GM08714 (cell line): ENCODE data around the gene ITPRID2.
"Not testable (repeated sequence)": the region's sequence is repeated elsewhere in the genome, so short reads cannot be mapped to it uniquely, and the experiment has no call there.

ENCODE experiments used
- H3K4me3 ChIP-seq: fragments of 200-500 bp; sonication (Bioruptor generic); 2 replicates; pipeline ENCODE4 v1.5.1; 2014; ENCODE audit warnings: mild to moderate bottlenecking, low read length, inconsistent platforms
- ZNF274 ChIP-seq: IDR thresholded peaks from 2 replicates; pipeline ENCODE4 v1.6.1; 2012; ENCODE audit warnings: mild to moderate bottlenecking, low read depth, low read length

The ITPRID2 gene

DNA sequence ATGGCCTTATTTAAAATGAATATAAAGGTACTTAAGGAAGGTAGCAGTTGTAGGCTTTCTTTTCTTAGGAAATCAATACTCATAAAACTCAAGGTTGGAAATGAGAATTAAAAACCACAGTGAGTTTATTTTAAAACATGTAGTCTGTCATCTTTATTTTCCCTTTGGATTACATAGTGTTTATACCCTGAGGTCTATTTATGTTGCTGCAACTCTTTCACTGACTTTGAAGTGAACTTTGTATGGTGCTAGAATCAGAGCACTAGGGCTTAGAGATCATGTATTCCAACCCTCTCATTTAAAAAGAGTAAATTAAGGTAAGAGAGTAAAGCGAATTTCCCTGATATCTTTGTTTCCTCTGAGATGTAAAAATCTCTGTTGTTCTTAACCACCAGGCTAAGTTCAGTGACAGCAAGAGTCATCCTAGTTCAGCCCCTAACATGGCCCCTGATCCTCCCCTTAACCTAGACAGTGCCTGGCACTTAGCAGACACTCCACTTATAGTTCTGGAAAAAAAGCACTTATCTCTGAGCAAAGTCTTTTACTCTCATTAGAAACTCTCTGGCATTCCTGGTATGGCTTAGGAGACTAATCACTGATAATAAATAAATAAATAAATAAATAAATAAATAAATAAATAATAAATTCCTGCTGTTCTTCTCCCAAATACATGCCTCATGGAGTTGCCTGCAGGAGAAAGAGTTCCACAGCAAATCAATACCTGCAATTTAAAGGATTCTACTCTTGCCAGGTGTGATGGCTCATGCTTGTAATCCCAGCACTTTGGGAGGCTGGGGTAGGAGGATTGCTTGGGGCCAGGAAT lies 61.1 kb downstream of the ITPRID2 start:
- TF ChIP-seq ZNF274: no peak

DNA sequence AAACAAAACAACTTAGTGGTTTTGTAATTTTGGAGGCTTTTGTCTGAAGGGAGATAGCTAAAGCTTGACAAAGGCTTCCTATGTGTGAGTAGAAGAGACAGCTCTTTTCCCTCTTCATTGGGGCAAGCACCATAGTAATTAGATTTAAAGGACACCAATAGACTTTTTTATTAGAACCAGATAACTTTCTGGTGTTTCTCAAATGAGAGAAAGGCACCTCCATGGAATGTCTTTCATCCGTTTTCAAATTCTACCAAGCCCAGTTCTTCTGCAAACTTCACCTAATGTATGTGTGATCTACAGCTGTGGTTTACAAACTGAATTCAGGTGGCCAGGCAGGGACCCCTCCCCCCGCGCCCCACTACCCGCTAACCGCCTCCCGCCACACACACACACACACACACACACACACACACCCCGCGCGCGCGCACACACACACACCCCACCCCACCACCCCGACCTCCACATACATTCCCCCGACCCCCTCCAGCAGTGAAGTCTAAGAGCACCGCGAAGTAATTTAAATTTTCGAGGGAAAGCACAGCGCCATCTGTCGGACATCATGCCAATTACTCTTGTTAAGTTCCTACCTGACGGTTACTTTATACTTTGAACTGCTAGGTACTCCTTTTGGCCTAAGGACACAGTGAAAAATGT lies 62.5 kb downstream of the ITPRID2 start:
- TF ChIP-seq ZNF274: no peak
- peak overlapping the region; percentile 40; the same call in 1 of the 2 replicates for H3K4me3 ChIP-seq

More for the DNA sequence above, 61.1 kb downstream of the ITPRID2 start:
- no peak overlapping the region for H3K4me3 ChIP-seq

DNA sequence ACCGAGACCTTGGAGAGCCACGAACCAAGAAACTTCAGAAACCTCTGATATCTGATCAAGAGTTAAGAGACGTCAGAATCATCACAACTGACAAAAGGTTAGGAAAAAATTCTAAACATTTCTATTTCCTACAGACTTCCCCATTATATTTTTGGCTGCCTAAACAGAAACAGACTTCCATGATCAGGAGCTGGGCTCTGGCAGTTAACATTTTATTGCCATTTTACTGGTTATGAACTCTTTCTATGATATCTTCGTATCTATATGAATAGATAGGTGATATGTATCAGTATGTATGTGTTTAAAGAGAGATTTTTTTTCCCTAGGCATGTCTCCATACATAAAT lies 63.0 kb downstream of the ITPRID2 start:
- peak overlapping the region; percentile 40; the same call in 1 of the 2 replicates for H3K4me3 ChIP-seq
- TF ChIP-seq ZNF274: no peak

DNA sequence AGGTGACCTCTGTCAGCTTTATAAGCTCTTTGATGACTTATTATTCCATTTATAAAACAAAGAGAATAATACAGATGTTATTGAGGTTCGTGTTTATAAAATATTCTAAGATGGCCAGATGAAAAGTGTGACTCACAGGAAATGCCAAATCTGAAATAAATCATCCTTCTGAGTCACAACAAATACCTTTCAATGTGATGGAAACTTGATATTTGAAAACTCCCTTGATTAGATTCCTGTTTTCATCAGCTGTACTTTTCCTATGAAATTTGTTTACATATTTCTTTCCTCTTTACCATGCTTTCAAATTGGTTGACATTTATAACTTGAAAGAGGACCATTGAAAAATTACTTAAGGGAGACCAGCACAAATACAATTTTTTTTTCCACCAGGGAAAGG lies 63.5 kb downstream of the ITPRID2 start:
- TF ChIP-seq ZNF274: no peak
- no peak overlapping the region for H3K4me3 ChIP-seq

DNA sequence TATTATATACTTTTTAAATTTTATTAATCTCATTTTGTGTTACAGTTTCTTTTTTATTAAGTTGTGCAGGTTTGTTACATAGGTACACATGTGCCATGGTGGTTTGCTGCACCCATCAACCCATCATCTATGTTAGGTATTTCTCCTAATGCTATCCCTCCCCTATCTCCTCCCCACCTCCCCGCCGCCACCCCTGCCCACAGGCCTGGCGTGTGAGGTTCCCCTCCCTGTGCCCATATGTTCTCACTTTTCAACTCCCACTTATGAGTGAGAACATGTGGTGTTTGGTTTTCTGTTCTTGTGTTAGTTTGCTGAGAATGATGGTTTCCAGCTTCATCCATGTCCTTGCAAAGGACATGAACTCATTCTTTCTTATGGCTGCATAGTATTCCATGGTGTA lies 64.3 kb downstream of the ITPRID2 start:
- H3K4me3 ChIP-seq: not testable (repeated sequence)

DNA sequence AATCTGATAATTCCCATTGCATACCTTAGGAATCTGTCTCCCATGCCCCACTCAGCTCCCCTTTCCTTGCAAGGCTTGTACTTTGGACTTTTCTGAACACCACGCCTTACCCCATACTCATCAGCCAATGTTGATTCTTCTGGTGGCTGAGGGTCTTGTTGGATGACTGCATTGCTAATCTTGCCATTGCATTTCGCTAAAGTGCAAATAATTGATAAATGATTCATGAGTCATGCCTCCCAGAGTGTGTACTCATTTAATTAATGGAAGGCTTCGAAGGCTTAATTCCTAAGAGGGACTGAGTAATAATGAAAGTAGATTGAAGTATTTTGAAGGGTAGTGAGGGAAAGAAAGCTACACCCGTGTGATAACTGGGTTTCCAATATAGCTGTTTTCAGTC lies 66.1 kb downstream of the ITPRID2 start:
- TF ChIP-seq ZNF274: no peak
- H3K4me3 ChIP-seq: no peak overlapping the region

- no peak overlapping the region for H3K4me3 ChIP-seq
- no peak for TF ChIP-seq ZNF274
Measured at GRCh38 chr2:181958726-181959125, 67.2 kb downstream of the ITPRID2 start.

DNA sequence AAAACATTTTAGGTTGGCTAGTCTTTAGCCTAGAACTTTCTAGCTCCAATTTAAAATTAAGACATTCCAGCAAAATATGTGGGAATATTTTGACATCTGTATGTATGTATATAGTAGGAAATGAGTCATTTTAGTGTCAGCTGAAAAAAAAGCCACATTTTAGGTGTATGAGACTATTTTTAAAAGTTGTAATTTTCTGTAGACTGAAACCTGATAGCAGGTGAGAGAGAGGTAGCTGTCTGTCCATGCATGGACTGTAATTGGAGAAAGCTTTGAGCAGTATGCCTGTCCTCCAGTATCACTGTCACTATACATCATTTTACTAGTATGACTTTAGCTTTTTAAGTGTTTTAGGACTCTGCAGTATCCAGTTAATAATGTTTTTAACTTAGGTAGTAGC lies 68.0 kb downstream of the ITPRID2 start:
- no peak for TF ChIP-seq ZNF274
- H3K4me3 ChIP-seq: no peak overlapping the region

DNA sequence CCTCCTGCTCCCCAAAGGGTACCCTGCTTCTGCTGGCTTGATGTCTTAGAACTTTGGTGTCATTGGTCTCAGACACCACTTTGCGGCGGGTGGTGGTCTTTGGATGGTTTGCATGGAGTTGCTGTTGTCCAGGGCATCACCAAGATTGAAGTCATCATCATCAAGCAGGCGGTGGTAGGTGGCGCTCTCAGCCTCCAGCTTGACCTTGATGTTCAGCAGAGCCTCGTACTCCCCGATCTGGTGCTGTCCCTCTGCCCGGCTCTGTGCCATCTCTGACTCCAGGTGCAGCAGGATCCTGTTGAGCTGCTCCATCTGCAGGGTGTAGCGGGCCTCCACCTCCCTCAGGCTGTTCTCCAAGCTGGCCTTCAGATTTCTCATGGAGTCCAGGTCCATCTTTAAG lies 69.6 kb downstream of the ITPRID2 start:
- not testable (repeated sequence) for H3K4me3 ChIP-seq

GRCh38 chr2:181962142-181962541 lies 70.6 kb downstream of the ITPRID2 start:
- H3K4me3 ChIP-seq: no peak overlapping the region
- no peak for TF ChIP-seq ZNF274

- no peak overlapping the region for H3K4me3 ChIP-seq
- no peak for TF ChIP-seq ZNF274
Measured at GRCh38 chr2:181970160-181970794, 78.7 kb downstream of the ITPRID2 start.

DNA sequence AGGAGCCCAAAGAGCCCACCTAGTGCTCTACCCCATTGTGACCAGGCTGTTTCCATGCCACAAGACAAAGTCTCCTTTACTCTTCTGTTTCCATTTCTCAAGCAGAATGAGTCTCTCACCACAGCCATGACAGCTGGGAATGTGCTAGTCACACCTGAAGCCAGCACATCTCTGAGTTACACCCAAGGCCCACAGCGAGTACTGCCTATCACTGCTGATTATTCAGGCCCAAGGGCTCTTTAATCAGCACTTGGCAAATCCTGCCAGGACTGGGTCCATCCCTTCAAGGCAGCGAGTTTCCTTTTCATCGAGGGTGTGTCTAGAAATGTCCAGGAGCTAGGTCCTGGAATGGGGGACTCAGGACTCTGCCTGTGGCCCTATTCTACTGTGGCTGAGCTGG lies 79.5 kb downstream of the ITPRID2 start:
- H3K4me3 ChIP-seq: no peak overlapping the region
- TF ChIP-seq ZNF274: no peak

DNA sequence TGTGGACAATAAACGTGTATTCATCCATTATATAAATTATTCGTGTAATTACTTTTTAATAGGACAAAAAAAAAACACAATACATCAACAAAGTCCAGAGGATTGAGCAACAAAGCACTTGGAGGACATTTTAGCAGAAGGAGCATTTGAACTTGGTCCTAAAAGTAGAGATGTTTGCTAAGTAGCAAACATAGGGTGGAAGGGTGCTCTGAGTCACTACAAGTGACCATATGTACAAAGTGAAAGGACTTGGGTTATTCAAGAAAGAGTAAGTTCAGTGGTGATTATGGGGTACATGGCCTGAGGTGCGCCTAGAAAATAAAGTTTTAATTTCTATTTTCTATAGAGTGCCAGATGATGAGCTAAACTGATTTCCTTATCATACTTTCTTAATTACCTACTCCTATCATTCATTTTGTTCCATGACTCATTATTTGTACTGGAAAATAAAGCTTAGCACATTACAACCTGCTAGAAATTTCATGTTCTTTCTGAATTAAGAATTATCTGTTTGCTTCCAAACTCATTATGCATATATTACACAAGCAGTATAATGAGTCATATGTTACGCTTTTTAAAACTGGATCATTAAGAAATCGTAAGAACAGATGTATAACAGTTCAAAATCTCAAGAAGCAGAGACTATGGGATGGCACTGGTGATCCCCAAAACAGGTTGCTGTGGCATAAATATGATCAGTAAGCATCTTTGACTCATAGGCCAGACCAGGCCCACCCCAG lies 81.1 kb downstream of the ITPRID2 start:
- no peak overlapping the region for H3K4me3 ChIP-seq
- no peak for TF ChIP-seq ZNF274

DNA sequence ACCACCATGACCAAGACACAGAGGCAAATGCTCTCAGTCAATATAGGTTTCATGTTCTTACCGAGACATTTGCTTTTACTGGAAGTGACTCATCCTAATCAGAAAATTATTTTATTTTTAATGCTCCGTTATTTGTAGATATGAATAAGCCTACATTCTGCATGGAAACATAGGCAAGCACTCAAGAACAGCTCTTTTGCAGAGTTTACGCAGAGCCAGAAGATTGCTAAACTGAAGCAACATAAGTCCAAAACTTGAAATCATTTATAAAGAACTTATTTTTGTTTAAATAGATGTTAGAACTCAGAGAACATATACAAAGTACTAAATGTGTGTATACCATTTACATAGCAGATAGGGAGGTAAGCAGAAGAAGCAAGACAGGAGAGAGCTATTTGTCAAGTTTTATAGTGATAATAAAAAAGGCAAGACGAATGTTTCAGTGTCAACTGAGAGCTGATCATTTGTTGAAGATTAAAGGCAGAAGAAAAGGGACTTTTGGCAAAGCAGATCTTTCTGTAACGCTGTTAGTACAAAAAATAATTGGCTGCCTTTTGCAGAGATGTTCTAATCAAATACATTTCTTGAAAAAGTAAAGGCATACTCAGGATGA lies 81.7 kb downstream of the ITPRID2 start:
- H3K4me3 ChIP-seq: no peak overlapping the region
- TF ChIP-seq ZNF274: no peak
